ENCODE data around the gene KCNQ1.

KCNQ1 gene

GRCh38 chr11:2857918-2858317 lies 413.1 kb downstream of the KCNQ1 start:
- DNase-seq (ENCODE audit: low read depth, low spot score) = no peak

GRCh38 chr11:2858995-2859698 lies 414.3 kb downstream of the KCNQ1 start:
- DNase-seq (ENCODE audit: low read depth, low spot score) = no peak

GRCh38 chr11:2859699-2860037 lies 414.9 kb downstream of the KCNQ1 start:
- DNase-seq (ENCODE audit: low read depth, low spot score) = no peak

- DNase-seq (ENCODE audit: low read depth, low spot score) = no peak
Measured at GRCh38 chr11:2860636-2861035, 415.8 kb downstream of the KCNQ1 start.

- no peak for DNase-seq (ENCODE audit: low read depth, low spot score)
Measured at GRCh38 chr11:2862395-2863275, 417.8 kb downstream of the KCNQ1 start.

- no peak for DNase-seq (ENCODE audit: low read depth, low spot score)
Measured at GRCh38 chr11:2863276-2863618, 418.4 kb downstream of the KCNQ1 start.

GRCh38 chr11:2864901-2865300 lies 420.1 kb downstream of the KCNQ1 start:
- DNase-seq (ENCODE audit: low read depth, low spot score) = no peak

- DNase-seq (ENCODE audit: low read depth, low spot score) = no peak
Measured at GRCh38 chr11:2865922-2866577, 421.2 kb downstream of the KCNQ1 start.

GRCh38 chr11:2867142-2867541 lies 422.3 kb downstream of the KCNQ1 start:
- DNase-seq (ENCODE audit: low read depth, low spot score) = no peak

GRCh38 chr11:2867722-2868505 lies 423.1 kb downstream of the KCNQ1 start:
- no peak for DNase-seq (ENCODE audit: low read depth, low spot score)

GRCh38 chr11:2868506-2869133 lies 423.8 kb downstream of the KCNQ1 start:
- no peak for DNase-seq (ENCODE audit: low read depth, low spot score)

- DNase-seq (ENCODE audit: low read depth, low spot score) = no peak
Measured at GRCh38 chr11:2869134-2869526, 424.3 kb downstream of the KCNQ1 start.

- no peak for DNase-seq (ENCODE audit: low read depth, low spot score)
Measured at GRCh38 chr11:2869561-2870427, 425.0 kb downstream of the KCNQ1 start.

- no peak for DNase-seq (ENCODE audit: low read depth, low spot score)
Measured at GRCh38 chr11:2870460-2870859, 425.7 kb downstream of the KCNQ1 start.

- DNase-seq (ENCODE audit: low read depth, low spot score) = no peak
Measured at GRCh38 chr11:2870969-2871680, 426.3 kb downstream of the KCNQ1 start.

- DNase-seq (ENCODE audit: low read depth, low spot score) = no peak
Measured at GRCh38 chr11:2874963-2875362, 430.2 kb downstream of the KCNQ1 start.

- no peak for DNase-seq (ENCODE audit: low read depth, low spot score)
Measured at GRCh38 chr11:2877474-2877873, 432.7 kb downstream of the KCNQ1 start.

- DNase-seq (ENCODE audit: low read depth, low spot score) = no peak
Measured at GRCh38 chr11:2878782-2879181, 434.0 kb downstream of the KCNQ1 start.

GRCh38 chr11:2880646-2881045 lies 435.8 kb downstream of the KCNQ1 start:
- DNase-seq (ENCODE audit: low read depth, low spot score) = no peak

Data from activated naive CD8-positive, alpha-beta T cell treated with anti-CD3 and anti-CD28 coated beads, Interleukin-2, amount 50 U/mL, for 16 hours (primary cell).